Measurements from ENCODE around the gene KCNK4.
"Not testable (repeated sequence)": the region's sequence is repeated elsewhere in the genome, so short reads cannot be mapped to it uniquely, and the experiment has no call there.

Gene KCNK4

GRCh38 chr11:64245797-64246620 is 45.1 kb upstream of the KCNK4 start:
- DNase-seq (ENCODE audit: low spot score), result peak; percentile 92
- peak overlapping the region; percentile 87 to 95 for H3K27ac ChIP-seq
- TF ChIP-seq CTCF (IDR thresholded peaks at IDR 0.05), result no peak

GRCh38 chr11:64246621-64246870 is 44.6 kb upstream of the KCNK4 start:
- Histone ChIP-seq H3K4me3 (peak overlapping the region; percentile 81), H3K27ac (peak overlapping the region; percentile 87 to 95)
- DNase-seq (ENCODE audit: low spot score), result not testable (repeated sequence)

More at GRCh38 chr11:64245797-64246620, 45.1 kb upstream of the KCNK4 start:
- H3K4me3 ChIP-seq, result peak overlapping the region; percentile 81

- DNase-seq (ENCODE audit: low spot score), result peak; percentile 93
- peak within 1 kb of the TSS; percentile 81 for H3K4me3 ChIP-seq
- TF ChIP-seq CTCF (IDR thresholded peaks at IDR 0.05), result no peak
- peak within 1 kb of the TSS; percentile 87 to 95 for H3K27ac ChIP-seq
Observed at GRCh38 chr11:64246871-64247728, 44.0 kb upstream of the KCNK4 start, which contains the start of gene PPP1R14B. PPP1R14B (minus strand) TSS chr11:64246943; CDS start chr11:64246673, 270 bp downstream.

GRCh38 chr11:64247729-64248531 is 43.2 kb upstream of the KCNK4 start:
- no peak for TF ChIP-seq CTCF (IDR thresholded peaks at IDR 0.05)
- Histone ChIP-seq H3K27ac (peak overlapping the region; percentile 85 to 95), H3K4me3 (peak overlapping the region; percentile 81)
- DNase-seq (ENCODE audit: low spot score), result no peak

- H3K27ac ChIP-seq, result no peak overlapping the region
- no peak overlapping the region for H3K4me3 ChIP-seq
- no peak for DNase-seq (ENCODE audit: low spot score)
- no peak for TF ChIP-seq CTCF (IDR thresholded peaks at IDR 0.05)
Observed at GRCh38 chr11:64248578-64248977, 42.5 kb upstream of the KCNK4 start.

- Histone ChIP-seq H3K27ac (no peak overlapping the region), H3K4me3 (no peak overlapping the region)
- no peak for DNase-seq (ENCODE audit: low spot score)
- no peak for TF ChIP-seq CTCF (IDR thresholded peaks at IDR 0.05)
Observed at GRCh38 chr11:64249038-64249437, 42.1 kb upstream of the KCNK4 start.
